Transverse colon (tissue), 3 donors: ENCODE data around the gene RAB3D.

Experiments
- CTCF ChIP-seq, 5 experiments: fragments of 200-600 bp in 3 of 5; fragments of 450-650 bp in 2 of 5; sonication (generic) in 3 of 5; IDR thresholded peaks; 1 replicate in 2 of 5; 2 replicates in 3 of 5; pipeline ENCODE4 v1.5.1; 2016 to 2017; ENCODE audit warnings: antibody characterized with exemption in 5 of 5, inconsistent platforms in 3 of 5, mild to moderate bottlenecking in 2 of 5, moderate library complexity in 1 of 5
- POLR2A ChIP-seq: fragments of 450-650 bp; IDR thresholded peaks from one replicate; pipeline ENCODE4 v1.6.1; 2016; ENCODE audit warnings: antibody characterized with exemption, mild to moderate bottlenecking, moderate library complexity

GRCh38 chr19:11356074-11356397, 16.6 kb upstream of the RAB3D start:
- TF ChIP-seq CTCF (IDR thresholded peaks at IDR 0.05), result no peak
- no peak for TF ChIP-seq POLR2A
